Activated B cell treated with CpG ODN at 0.5 μM for 24 hours (primary cell): ENCODE data around the gene TBXA2R. TPM values are rescaled to one million over a fixed set of nuclear protein-coding genes. Genes with fewer than 3 reads are reported as not detected.

Experiments
- ATAC-seq: fragments of 200-7000 bp; cut with Tn5 transposase; one replicate; pipeline ENCODE4 v1.10.0; 2021; ENCODE audit warnings: low read depth, mild to moderate bottlenecking, moderate library complexity
- CTCF ChIA-PET: fragments of 350-600 bp; sonication (Branson Sonifier 250); formaldehyde crosslinking; loops from one replicate; lab custom pipeline; 2021; ENCODE audit warnings: antibody characterized with exemption; lab: Charles Lee
- POLR2A ChIA-PET: fragments of 350-600 bp; sonication (Branson Sonifier 250); formaldehyde crosslinking; loops from one replicate; lab custom pipeline; 2021; ENCODE audit warnings: antibody characterized with exemption; lab: Charles Lee
- DNase-seq: peaks from one replicate; pipeline ENCODE4 v3.0.0; 2022
- H3K27ac Mint-ChIP-seq: one replicate; pipeline ENCODE4 v1.8.0; 2020; ENCODE audit warnings: mixed read lengths
- H3K27me3 Mint-ChIP-seq: one replicate; pipeline ENCODE4 v1.8.0; 2021; ENCODE audit warnings: mixed read lengths
- H3K36me3 Mint-ChIP-seq: one replicate; pipeline ENCODE4 v1.8.0; 2021; ENCODE audit warnings: low read depth, mixed read lengths
- H3K4me1 Mint-ChIP-seq: one replicate; pipeline ENCODE4 v1.8.0; 2021; ENCODE audit warnings: mixed read lengths
- H3K4me3 Mint-ChIP-seq: one replicate; pipeline ENCODE4 v1.8.0; 2020; ENCODE audit warnings: mild to moderate bottlenecking, mixed read lengths
- H3K9me3 Mint-ChIP-seq: one replicate; pipeline ENCODE4 v1.8.0; 2020; ENCODE audit warnings: mixed read lengths
- intact Hi-C: fragments of 100-400 bp; cut with micrococcal nuclease; formaldehyde crosslinking; loops from one replicate; pipeline ENCODE4 v1.15.1; 2024
- total RNA-seq: library from RNA; stranded (reverse); gene quantifications from 2 replicates; pipeline ENCODE4 v1.2.3, GENCODE V29; 2022
- TF ChIP-seq, protein P1 (sequence below): fragments of 200-600 bp; IDR thresholded peaks from one replicate; pipeline ENCODE4 v1.8.0; 2022; ENCODE audit warnings: antibody characterized with exemption, mild to moderate bottlenecking

Gene TBXA2R
- 0.39 and 0.47 TPM in 2 replicates for total RNA-seq

DNA sequence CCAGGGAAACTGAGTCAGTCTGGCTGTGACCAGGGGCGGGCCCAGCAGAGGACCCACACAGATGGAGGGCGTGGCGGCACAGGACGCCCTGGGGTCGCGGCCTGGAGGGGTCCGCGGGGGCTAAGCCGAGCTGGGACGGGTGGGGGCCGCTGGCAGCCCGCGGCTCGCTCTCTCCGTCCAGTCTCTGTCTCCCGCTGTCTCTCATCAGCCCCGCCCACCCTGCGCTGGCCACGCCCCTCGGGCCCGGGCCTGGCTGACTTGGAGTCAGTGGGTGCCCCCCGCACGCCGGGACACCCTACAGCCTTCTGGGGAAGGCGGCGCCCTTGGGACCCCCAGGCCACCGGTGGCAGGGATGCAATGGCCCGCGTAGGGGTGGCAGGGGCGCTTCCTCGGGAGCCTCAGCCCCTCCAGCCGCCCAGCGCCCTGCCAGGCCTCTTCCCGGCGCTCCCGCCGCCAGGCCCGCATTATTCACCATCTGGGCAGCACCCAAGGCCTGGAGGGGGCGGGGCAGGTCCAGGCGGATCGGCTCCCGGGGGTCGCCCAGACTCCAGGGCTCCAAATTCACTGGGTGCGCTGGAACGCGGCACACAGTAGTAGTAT, at the start of gene TBXA2R:
Gene TBXA2R, minus strand, starts transcription at position 186 of the 600 bp plus-strand sequence. CDS start 6,241 bp downstream, outside the sequence.
- ATAC-seq (peak; percentile 63), DNase-seq (peak; percentile 74)
- intact Hi-C loops = loop anchor here (5.0 kb wide), 1 partner anchor 49 kb away; the partner anchor contains the start of gene MFSD12
- Mint-ChIP-seq H3K36me3 (peaks cover 10% of the 10 kb centered on the region), H3K9me3 (no peaks in the 10 kb centered on the region), H3K27ac (no peak within 1 kb of the TSS), H3K27me3 (peaks cover 1% of the 10 kb centered on the region), H3K4me1 (peaks cover 18% of the 10 kb centered on the region), H3K4me3 (peak within 1 kb of the TSS; percentile 65)
- ChIA-PET POLR2A (interaction anchor here (0.6 kb wide), 1 partner anchor 22 kb away, joined by 4 read pairs; no protein-coding TSS in a partner anchor), CTCF (interaction anchor here (0.9 to 1.2 kb wide), 2 partner anchors 16 to 61 kb away, joined by 3 to 4 read pairs; no protein-coding TSS in a partner anchor)
- TF ChIP-seq, protein P1, sequence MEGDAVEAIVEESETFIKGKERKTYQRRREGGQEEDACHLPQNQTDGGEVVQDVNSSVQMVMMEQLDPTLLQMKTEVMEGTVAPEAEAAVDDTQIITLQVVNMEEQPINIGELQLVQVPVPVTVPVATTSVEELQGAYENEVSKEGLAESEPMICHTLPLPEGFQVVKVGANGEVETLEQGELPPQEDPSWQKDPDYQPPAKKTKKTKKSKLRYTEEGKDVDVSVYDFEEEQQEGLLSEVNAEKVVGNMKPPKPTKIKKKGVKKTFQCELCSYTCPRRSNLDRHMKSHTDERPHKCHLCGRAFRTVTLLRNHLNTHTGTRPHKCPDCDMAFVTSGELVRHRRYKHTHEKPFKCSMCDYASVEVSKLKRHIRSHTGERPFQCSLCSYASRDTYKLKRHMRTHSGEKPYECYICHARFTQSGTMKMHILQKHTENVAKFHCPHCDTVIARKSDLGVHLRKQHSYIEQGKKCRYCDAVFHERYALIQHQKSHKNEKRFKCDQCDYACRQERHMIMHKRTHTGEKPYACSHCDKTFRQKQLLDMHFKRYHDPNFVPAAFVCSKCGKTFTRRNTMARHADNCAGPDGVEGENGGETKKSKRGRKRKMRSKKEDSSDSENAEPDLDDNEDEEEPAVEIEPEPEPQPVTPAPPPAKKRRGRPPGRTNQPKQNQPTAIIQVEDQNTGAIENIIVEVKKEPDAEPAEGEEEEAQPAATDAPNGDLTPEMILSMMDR = no peak

DNA sequence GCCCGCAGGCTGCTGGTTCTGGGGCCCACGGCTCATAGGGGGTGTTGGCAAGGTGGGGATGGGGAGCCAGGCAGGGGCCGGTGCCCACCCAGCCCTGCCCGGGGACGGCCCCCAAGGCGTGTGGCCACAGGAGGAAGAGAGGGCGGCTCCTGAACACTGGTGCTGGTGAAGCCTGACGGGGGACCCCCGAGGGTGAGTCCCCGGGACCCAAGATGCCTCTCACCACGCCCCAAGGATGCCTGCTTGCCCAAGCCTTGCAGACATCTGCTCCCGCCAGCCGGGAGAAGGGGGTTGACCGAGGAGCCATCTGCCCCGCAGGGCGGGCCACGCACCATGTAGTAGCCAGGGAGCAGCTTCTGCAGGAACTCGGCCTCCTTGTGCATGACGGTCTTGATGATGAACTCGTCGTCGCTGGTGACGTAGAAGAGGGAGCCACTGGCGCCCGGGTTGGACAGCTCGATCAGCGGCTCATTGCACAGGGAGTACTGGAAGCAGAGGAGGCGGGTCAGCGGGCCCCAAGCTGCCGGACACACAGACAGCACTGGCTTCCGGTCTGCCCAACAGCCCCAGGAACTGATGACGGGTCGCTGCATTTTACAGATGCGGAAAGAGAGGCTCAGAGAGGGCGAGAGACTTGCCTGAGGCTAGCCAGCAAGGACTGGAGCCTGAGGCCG, 49.5 kb upstream of the TBXA2R start:
- TF ChIP-seq, protein P1 = no peak
- POLR2A ChIA-PET = interaction anchor here (2.3 kb wide), 1 partner anchor 10 kb away, joined by 7 read pairs; no protein-coding TSS in a partner anchor
- Mint-ChIP-seq H3K4me3 (no peak overlapping the region), H3K4me1 (peaks cover 4% of the 10 kb centered on the region), H3K9me3 (no peaks in the 10 kb centered on the region), H3K27me3 (no peaks in the 10 kb centered on the region), H3K27ac (peak overlapping the region; percentile 24), H3K36me3 (peaks cover 46% of the 10 kb centered on the region)
- DNase-seq (no peak), ATAC-seq (peak; percentile 41)
- CTCF ChIA-PET = interaction anchor here (1.5 kb wide), 1 partner anchor 111 kb away, joined by 5 read pairs; no protein-coding TSS in a partner anchor
- intact Hi-C loops = no loop called here

DNA sequence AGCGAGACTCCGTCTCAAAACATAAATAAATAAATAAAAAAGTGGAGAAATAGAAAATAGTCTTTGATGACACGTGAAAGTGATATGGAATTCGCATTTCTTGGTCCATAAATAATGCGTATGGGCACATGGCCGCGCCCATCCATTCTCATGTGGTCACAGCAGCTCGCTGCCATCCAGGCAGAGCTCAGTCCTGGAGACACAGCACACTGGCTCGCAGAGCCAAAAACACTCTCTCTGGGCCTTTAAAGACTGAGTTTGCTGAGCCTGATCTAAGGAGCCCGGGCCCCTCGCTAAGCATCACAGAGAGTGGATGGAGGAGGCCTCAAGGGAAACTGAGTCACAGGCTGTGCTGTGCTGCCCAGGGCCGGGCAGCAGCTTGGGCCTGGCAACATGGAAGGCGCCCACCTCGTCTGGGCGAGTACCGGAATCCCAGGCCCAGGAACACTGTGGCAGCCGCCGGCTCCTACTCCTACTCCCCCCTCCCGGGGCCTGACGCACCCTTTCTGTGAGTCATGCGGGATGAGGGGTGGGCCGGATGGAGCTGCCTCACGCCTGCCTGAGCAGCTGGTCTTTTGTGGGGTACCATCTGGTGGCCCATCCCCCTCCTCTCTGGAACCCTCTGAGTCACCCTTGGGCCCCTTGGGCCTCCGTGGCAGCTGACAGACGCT, 48.9 kb upstream of the TBXA2R start:
- ChIA-PET CTCF (interaction anchor here (1.5 kb wide), 1 partner anchor 110 kb away, joined by 5 read pairs; no protein-coding TSS in a partner anchor), POLR2A (interaction anchor here (2.3 kb wide), 1 partner anchor 10 kb away, joined by 7 read pairs; no protein-coding TSS in a partner anchor)
- no peak overlapping the region for H3K4me3 Mint-ChIP-seq
- peak; percentile 26 for DNase-seq
- intact Hi-C loops = no loop called here
- peaks cover 4% of the 10 kb centered on the region for H3K4me1 Mint-ChIP-seq
- H3K27me3 Mint-ChIP-seq = no peaks in the 10 kb centered on the region
- H3K36me3 Mint-ChIP-seq = peaks cover 43% of the 10 kb centered on the region
- ATAC-seq = peak; percentile 78
- H3K9me3 Mint-ChIP-seq = no peaks in the 10 kb centered on the region
- no peak overlapping the region for H3K27ac Mint-ChIP-seq
- TF ChIP-seq, protein P1 = no peak

DNA sequence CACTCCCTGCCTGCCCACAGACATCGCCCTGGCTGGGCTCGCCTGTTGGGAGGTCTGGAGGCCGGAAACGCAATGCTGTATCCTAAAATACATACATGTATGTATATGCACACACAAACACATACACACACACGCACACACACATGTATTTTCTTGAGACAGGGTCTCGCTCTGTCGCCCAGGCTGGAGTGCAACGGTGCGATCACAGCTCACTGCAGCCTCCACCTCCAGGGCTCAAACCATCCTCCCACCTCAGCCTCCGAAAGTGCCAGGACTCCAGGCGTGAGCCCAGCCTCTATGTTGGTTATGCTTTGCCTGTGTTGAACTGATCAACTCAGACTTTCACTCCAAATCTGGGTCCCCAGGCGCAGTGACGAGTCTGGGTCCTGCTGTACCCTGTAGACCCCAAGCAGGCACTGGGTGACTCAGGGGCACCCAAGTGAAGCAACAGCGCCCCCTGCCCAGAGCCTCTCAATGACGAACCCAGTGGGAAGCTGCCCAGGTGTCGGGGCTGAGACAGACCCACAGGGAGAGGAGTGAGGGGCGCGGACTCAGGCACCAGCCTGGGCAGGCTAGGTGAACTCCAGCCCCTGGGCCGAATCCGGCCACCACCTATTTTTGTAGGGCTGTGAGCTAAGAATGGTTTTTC, 47.3 kb upstream of the TBXA2R start:
- TF ChIP-seq, protein P1 = no peak
- ChIA-PET CTCF (no interaction called here), POLR2A (interaction anchor here (0.5 kb wide), 2 partner anchors 330 to 539 kb away, joined by 3 to 5 read pairs; no protein-coding TSS in a partner anchor)
- ATAC-seq = no peak
- Mint-ChIP-seq H3K36me3 (peaks cover 39% of the 10 kb centered on the region), H3K4me1 (peaks cover 4% of the 10 kb centered on the region), H3K27ac (no peak overlapping the region), H3K9me3 (no peaks in the 10 kb centered on the region), H3K4me3 (no peak overlapping the region), H3K27me3 (no peaks in the 10 kb centered on the region)
- no peak for DNase-seq
- intact Hi-C loops = no loop called here
